Femur (tissue), 1 donor: ENCODE data around the gene CHMP2A.
A peak's percentile ranks its signal among the peaks of the same experiment; 100 is the strongest.

Experiments used
- DNase-seq: peaks from one replicate; pipeline ENCODE4 v3.0.0-alpha.2; 2017

The CHMP2A gene

DNA sequence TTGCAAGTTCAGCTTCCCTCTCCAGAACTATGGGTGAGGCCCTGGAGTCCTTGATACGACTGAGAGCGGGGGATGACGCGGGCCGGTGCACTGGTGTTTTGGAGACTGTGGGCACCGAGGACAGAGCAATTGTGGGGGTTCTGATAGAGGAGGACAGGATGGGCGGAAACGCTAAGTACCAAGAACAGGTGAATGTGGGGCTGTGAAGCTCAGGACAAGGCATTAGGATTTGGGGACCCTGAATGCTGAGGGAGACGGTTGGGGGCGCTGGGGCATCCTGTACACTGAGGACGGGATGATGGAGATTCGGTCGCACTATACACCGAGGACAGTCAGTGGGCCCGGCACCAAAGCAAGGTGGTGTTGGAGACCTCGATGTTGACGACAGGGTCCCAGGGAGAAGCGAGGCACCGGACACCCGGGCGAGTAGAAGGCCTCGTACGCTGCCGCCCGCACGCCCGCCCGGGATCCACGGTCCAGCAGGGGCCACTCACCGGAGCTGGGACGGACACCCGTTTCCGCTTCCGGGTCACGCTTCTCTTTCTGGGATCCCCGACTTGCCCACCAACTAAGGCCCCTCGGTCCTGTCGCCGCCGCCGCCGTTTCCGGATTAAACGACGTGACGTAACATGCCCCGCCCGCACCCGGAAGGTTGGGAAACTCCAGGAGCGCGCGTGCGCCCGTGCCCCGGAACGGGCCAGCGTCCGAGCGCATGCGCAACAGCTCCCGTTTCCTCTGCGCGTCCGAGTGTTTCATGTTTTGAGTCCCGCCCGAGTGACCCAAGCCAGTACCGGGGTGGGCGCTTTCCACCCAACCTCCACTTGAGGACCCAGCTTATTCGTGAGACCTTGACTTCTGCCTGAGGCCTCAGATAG is at the start of gene CHMP2A:
Gene CHMP2A, minus strand, starts transcription at position 612 of the 875 bp plus-strand sequence. CDS start 893 bp downstream, outside the sequence.
- DNase-seq = peak; percentile 99

GRCh38 chr19:58586133-58586765 is 31.3 kb upstream of the CHMP2A start:
- peak; percentile 19 for DNase-seq

- no peak for DNase-seq
Measured at GRCh38 chr19:58585442-58586132, 30.7 kb upstream of the CHMP2A start.

GRCh38 chr19:58584498-58585441 is 29.9 kb upstream of the CHMP2A start:
- peak; percentile 25 for DNase-seq

DNA sequence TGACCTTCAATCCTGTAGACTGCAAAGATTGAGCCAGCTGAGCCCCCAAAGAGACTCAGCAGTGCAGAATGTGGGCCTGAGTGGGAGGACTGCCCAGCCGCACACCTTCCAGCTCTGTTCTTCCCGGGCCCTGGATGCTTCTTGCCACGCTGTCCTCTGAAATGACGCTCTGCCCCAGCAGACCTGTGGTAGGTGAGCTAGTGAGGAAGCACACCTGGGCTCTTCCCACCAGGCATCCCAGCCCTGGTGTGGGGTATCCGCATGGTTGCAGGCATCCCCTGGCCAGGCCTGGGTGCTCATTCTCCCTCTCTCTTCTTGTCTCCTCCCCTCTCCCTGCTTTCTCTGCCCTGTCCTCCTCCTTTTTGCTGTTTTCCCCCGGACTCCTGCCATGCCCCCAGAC is 28.1 kb upstream of the CHMP2A start:
- no peak for DNase-seq

DNA sequence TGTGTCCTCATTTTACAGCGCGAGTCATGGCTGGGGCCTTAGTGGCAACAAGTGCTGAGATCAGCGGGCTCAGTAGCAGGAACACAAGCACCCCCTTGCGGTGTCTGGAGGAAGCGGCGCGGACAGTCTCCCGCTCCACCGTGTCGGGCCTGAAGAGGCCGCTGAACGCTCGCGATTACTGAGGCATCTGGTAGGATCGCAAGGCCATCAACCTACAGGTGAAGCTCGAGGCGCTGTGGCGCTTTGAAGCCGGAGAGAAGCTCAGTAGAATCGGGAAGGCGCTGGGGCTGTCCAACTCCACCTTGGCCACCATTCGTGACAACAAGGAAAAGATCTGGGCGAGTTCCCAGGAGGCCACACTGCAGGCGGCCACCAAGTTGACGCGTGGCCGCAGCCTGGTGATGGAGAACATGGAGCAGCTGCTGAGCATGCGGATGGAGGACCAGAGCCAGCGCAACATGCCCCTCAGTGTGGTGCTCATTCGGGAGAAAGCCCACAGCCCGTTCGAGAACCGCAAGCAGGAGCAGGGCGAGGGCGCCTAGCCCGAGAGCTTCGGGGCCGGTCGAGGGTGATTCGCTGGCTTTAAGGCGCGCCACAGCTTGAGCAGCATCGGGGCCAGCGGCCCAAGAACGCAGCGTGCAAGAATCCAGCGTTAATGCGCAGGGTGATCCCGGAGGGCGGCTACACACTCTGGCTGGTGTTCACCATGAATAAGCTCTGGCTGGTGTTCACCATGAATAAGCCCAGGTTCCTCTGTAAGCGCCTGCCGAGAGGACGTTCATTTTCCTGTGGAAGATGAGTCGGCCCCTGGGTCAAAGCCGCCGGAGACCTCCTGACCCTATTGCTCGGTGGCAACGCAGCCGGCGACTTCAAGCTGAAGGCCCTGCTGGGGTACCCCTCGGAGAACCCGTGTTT is 26.6 kb upstream of the CHMP2A start:
- peak; percentile 92 for DNase-seq

DNA sequence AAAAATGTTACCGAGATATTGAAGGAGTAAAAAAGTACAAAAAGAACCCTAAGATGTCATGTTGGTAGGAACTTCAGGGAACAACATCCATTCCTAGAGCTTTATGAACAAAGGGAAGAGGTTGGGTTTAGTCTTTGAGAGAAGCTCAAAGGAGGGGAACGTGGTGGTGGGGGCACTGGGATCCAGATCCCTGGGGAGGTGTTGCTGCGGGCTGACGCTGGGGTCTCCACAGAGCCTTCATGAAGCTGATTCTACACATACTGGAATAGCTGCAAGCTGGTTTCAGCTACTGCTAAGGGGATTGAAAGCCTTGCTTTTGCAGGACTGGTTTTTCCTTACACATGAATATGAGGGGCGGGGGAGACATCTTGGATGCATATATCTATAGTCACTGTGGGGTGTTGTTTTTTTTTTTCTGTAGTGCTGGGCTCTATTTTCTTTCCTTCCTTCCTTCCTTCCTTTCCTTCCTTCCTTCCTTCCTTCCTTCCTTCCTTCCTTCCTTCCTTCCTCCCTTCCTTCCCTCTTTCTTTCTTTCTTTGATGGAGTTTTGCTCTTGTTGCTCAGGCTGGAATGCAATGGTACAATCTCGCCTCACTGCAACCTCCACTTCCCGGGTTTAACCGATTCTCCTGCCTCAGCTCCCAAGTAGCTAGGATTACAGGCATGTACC is 24.7 kb upstream of the CHMP2A start:
- peak; percentile 17 for DNase-seq

DNA sequence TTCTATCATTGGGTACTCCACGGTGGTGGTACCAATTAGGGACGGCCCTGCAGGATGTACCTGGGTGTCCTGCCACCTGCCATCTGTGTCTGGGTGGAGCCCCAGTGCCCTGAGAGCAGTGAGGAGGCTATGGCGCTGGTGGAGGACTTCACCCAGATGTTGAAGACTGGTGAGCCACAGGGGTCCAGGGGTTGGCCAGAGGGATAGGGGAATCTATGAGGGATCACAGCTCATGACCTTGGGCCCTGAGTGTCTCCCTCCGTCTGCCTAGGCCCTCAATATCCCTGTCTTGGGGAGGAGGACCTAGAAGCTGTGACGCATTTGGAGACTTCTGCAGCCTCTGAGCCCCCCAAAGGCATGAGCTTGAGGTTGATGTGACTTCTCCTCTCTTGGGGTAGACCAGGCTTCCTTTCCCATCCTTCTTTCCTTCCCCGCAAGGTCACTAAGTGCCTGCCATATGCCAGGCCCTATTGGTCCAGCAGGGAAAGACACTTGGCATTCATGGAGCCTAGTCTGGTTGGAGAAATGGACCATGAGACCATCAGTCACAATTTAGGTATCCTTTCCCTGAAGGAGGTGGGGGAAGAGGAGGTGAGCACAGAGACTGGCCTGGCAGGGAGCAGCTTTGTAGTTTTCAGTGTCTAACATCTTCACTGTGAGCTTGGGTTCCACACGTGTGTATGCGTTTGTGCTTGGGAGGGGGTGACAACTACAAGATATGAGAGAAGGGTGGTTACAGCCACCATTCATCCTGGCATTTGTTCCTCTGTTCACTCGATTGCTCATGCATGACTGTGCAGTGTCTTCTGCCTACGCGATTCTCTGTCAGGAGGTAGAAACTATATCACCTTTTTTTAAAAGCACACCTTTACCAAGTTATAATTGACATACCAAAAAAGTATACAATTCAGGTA is 23.4 kb upstream of the CHMP2A start:
- DNase-seq = peak; percentile 17

GRCh38 chr19:58577581-58577980 is 22.7 kb upstream of the CHMP2A start:
- DNase-seq = peak; percentile 1

- peak; percentile 94 for DNase-seq
Measured at GRCh38 chr19:58575183-58576041, 20.5 kb upstream of the CHMP2A start.

- DNase-seq = no peak
Measured at GRCh38 chr19:58573658-58574164, 18.8 kb upstream of the CHMP2A start.

- peak; percentile 100 for DNase-seq
Measured at GRCh38 chr19:58572818-58573657, 18.1 kb upstream of the CHMP2A start, which contains the start of gene MZF1. MZF1 (minus strand) TSS chr19:58573335; CDS start chr19:58571389, 1,946 bp downstream.

- DNase-seq = no peak
Measured at GRCh38 chr19:58572026-58572817, 17.3 kb upstream of the CHMP2A start.

DNA sequence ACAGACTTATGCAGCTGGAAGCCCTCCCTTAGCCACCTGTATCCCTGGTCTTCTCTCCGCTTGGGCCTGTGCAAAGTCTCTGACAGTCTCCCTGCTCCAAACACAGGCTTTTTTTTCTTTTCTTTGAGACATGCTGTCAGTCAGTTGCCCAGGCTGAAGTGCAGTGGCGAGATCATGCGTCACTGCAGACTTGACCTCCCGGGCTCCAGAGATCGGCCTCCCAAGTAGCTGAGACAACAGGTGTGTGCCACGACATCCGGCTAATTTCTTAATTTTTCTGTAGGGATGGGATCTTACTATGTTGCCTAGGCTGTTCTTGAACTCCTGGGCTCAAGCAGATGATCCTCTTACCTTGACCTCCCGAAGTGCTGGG is 16.7 kb upstream of the CHMP2A start:
- DNase-seq = no peak

DNA sequence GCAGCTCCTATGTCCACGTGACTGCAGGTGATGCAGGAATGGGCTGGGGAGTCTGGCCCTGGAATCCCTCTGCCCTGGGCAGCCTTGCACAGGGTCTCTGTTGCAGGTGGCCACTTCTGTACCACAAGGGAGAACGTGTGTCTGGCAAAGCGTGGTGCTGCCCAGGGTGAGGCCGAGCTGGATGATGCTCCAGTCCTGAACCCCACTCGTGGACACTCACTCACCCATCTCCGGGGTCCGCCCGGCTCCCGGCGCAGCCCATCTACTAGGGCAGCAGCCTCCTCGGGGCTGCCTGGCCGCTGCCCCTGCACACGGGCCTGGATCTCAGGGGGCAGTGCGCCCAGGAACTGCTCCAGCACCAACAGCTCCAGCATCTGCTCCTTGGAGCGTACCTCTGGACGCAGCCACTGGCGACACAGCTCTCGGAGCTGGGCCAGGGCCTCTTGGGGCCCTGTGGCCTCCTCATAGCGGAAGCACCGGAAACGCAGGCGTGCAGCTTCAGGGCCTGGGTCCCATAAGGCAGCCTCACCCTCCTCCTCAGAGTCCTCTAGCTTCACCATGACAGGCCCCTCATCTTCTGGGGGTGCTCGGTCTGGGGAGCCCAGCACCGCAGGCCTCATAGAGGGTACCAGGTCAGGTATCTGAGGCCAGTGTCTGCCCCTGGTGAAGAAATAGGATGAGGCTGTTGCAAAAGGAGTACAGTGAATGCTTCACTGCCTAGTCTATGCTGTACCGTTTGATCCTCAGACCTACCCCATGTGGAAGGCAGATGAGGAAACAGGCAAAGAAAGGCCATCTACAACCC is 16.1 kb upstream of the CHMP2A start:
- no peak for DNase-seq
